Kidney (tissue), 14 donors: ENCODE data around the gene RND3. TPM values are rescaled to one million over a fixed set of nuclear protein-coding genes. Genes with fewer than 3 reads are reported as not detected.

Experiments
- DNase-seq, 5 donors: peaks; one replicate each; pipeline ENCODE4 v3.0.0-alpha.2; 2013 to 2020
- FAIRE-seq: peaks from 2 replicates; lab custom pipeline; 2012; peaks lifted over from hg19 to GRCh38; lab: Jason Lieb, UNC
- H3K27ac ChIP-seq, 2 donors: one replicate each; pipeline ENCODE4 v1.7.0; 2013; ENCODE audit warnings: low read depth in 2 of 2, low read length in 2 of 2, inconsistent platforms in 1 of 2
- H3K27me3 ChIP-seq: one replicate; pipeline ENCODE4 v1.7.1; 2013; ENCODE audit warnings: low read length, inconsistent platforms; ENCODE audit not compliant: control insufficient read depth, insufficient read depth
- H3K36me3 ChIP-seq, 3 donors: one replicate each; pipeline versions ENCODE4 v1.7.0 to v1.7.1; 2013; ENCODE audit warnings: low read length in 3 of 3, control low read depth in 1 of 3, inconsistent platforms in 1 of 3; ENCODE audit not compliant: insufficient read depth in 3 of 3, control insufficient read depth in 2 of 3
- H3K4me1 ChIP-seq, 3 donors: one replicate each; pipeline versions ENCODE4 v1.7.0 to v1.7.1; 2013; ENCODE audit warnings: low read length in 3 of 3, inconsistent platforms in 1 of 3, low read depth in 1 of 3; ENCODE audit not compliant: control insufficient read depth in 2 of 3, insufficient read depth in 2 of 3
- H3K4me3 ChIP-seq, 3 donors: one replicate each; pipeline versions ENCODE4 v1.7.0 to v1.8.1; 2013; ENCODE audit warnings: low read length in 3 of 3, control low read depth in 1 of 3, inconsistent platforms in 1 of 3
- H3K9ac ChIP-seq, 3 donors: one replicate each; pipeline versions ENCODE4 v1.7.0 to v1.7.1; 2013; ENCODE audit warnings: low read length in 3 of 3, control low read depth in 1 of 3, inconsistent platforms in 1 of 3
- H3K9me3 ChIP-seq, 3 donors: one replicate each; pipeline versions ENCODE4 v1.7.0 to v1.7.1; 2013; ENCODE audit warnings: low read length in 3 of 3, control low read depth in 1 of 3, inconsistent platforms in 1 of 3; ENCODE audit not compliant: control insufficient read depth in 2 of 3, insufficient read depth in 1 of 3
- intact Hi-C: fragments of 100-400 bp; cut with DNase I; formaldehyde crosslinking; loops from one replicate; pipeline ENCODE4 v1.11.1; 2022
- polyA plus RNA-seq: library from polyadenylated mRNA; stranded (reverse); fragments of 350-450 nt; fragmentation: Illumina TruSeq; extraction: RNeasy Lipid Tissue Mini Kit (QIAGEN cat#74804); gene quantifications from one replicate; pipeline ENCODE4 v1.2.3, GENCODE V29; 2014; ENCODE audit warnings: low read depth, low replicate concordance; ENCODE audit not compliant: insufficient read depth
- total RNA-seq: library from RNA; stranded (reverse); fragmentation: NEBNext Ultra II Directional; extraction: Animal tissue kit (Norgen Biotek cat#: 25700); gene quantifications from one replicate; pipeline ENCODE4 v1.2.1, GENCODE V29; 2021
- TF ChIP-seq, protein P1 (sequence below): IDR thresholded peaks from 3 replicates; pipeline ENCODE4 v1.5.1; 2012; ENCODE audit warnings: mild to moderate bottlenecking, moderate library complexity, borderline replicate concordance; ENCODE audit not compliant: insufficient read depth; ENCODE audit errors: extremely low read depth
- donor health status: control.
- donor health status: control.
- donor health status: control.
- donor health status: control.
- donor health status: control.
- donor health status: DM: yes; HTN: yes; CAD: no.
- donor health status: Normal renal cell carcinoma (clear cell type).

Gene RND3
- total and polyA plus RNA-seq, 2 donors from 2014 or later, result 6.5 to 26.1 TPM

DNA sequence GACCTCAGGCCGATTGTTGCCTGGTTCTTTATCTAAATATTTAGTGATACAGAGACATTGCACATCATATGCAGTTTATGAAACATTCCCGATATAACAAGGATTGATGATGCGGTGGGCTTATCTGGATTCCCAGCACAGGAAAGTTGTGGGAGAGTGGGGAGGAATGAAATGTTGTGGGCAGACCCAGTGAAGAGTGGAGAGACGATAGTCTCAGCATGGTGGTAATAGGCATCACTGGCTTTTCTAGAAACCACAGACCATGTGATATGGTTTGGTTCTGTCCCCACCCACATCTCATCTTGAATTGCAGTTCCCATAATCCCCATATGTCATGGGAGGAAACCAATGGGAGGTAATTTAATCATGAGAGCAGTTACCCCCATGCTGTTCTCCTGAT, 34.8 kb upstream of the RND3 start:
- TF ChIP-seq, protein P1, sequence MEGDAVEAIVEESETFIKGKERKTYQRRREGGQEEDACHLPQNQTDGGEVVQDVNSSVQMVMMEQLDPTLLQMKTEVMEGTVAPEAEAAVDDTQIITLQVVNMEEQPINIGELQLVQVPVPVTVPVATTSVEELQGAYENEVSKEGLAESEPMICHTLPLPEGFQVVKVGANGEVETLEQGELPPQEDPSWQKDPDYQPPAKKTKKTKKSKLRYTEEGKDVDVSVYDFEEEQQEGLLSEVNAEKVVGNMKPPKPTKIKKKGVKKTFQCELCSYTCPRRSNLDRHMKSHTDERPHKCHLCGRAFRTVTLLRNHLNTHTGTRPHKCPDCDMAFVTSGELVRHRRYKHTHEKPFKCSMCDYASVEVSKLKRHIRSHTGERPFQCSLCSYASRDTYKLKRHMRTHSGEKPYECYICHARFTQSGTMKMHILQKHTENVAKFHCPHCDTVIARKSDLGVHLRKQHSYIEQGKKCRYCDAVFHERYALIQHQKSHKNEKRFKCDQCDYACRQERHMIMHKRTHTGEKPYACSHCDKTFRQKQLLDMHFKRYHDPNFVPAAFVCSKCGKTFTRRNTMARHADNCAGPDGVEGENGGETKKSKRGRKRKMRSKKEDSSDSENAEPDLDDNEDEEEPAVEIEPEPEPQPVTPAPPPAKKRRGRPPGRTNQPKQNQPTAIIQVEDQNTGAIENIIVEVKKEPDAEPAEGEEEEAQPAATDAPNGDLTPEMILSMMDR, result no peak
- H3K4me3 ChIP-seq, result no peak overlapping the region
- DNase-seq (no peak), FAIRE-seq (no peak)
- H3K9me3 ChIP-seq, result no peaks in the 10 kb centered on the region
- H3K9ac ChIP-seq, result no peak overlapping the region
- no peaks in the 10 kb centered on the region for H3K4me1 ChIP-seq
- no peak overlapping the region for H3K27ac ChIP-seq
- H3K27me3 ChIP-seq, result no peaks in the 10 kb centered on the region
- intact Hi-C loops, result no loop called here
- no peaks in the 10 kb centered on the region for H3K36me3 ChIP-seq

DNA sequence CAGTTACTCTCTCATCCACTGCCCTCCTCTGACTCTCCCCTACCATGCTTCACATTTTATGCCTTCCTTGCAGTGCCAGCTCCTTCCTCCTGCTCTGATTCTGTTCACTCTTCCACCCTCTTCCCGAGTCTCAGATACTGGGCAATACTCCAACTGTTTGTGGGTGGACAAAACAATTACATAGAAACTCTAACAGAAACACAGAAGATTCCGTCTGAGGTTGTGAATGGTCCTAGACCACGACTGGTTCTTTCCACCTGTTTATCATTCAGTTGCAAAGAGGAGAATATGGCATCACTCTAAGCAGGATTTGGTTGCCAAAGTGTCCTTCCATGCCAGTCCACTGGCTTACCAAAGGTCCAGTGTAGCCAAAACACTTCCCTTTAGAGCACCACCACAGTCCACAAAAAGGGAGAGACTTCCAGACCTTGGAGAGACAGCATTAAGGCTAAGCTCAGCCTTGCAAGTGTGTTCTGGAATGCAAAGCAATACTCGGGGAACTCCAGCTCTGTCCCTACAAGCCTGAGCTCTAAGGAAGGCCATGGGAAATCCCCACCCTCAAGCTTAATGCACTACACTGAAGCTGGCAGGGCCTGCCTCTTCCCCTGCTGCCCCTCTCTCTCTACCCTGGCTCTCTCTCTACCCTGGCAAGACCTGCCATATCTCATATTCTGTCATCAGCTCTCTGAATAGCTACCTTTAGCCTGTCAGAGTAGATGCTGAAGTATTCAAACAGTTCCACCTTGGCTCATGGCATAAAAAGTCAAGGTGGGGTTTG, 33.6 kb upstream of the RND3 start:
- intact Hi-C loops, result no loop called here
- no peaks in the 10 kb centered on the region for H3K9me3 ChIP-seq
- no peak overlapping the region for H3K27ac ChIP-seq
- FAIRE-seq, result no peak
- no peak overlapping the region for H3K9ac ChIP-seq
- H3K4me3 ChIP-seq, result no peak overlapping the region
- H3K27me3 ChIP-seq, result no peaks in the 10 kb centered on the region
- DNase-seq, result no peak
- TF ChIP-seq, protein P1, result no peak
- H3K36me3 ChIP-seq, result no peaks in the 10 kb centered on the region
- H3K4me1 ChIP-seq, result no peaks in the 10 kb centered on the region

DNA sequence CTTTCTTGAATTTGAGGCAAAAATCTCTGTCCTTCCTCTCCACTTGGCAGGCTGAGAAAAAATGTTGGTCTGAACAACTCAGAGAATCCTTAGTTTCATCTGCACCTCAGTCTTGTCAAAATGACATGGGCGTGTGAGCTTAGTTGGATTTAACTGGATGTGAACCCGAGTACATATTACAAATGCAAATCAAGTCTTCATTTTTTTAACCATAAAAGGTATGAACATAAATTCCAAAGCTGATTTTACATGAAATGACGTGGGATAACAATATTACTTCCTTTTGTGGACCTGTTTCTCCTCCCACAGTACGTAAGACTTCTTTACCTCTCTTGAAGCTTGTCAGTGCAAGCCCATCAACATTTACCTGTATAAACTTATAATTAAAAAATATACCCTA, 32.6 kb upstream of the RND3 start:
- H3K27ac ChIP-seq, result no peak overlapping the region
- FAIRE-seq (no peak), DNase-seq (no peak)
- TF ChIP-seq, protein P1, result no peak
- no peak overlapping the region for H3K9ac ChIP-seq
- intact Hi-C loops, result no loop called here
- H3K27me3 ChIP-seq, result no peaks in the 10 kb centered on the region
- no peaks in the 10 kb centered on the region for H3K36me3 ChIP-seq
- H3K9me3 ChIP-seq, result no peaks in the 10 kb centered on the region
- no peak overlapping the region for H3K4me3 ChIP-seq
- no peaks in the 10 kb centered on the region for H3K4me1 ChIP-seq
